HepG2 (cell line): ENCODE data around the gene TDG. TPM values are rescaled to one million over a fixed set of nuclear protein-coding genes. Genes with fewer than 3 reads are reported as not detected.

Experiments used
- BATF2 ChIP-seq: sonication (generic); formaldehyde crosslinking; IDR thresholded peaks from 2 replicates; pipeline ENCODE4 v1.8.0; 2022; ENCODE audit warnings: mild to moderate bottlenecking, missing genetic modification reagents, moderate library complexity
- BORCS8-MEF2B ChIP-seq: sonication (generic); formaldehyde crosslinking; IDR thresholded peaks from 2 replicates; pipeline ENCODE4 v1.8.0; 2022; ENCODE audit warnings: mild to moderate bottlenecking, missing genetic modification reagents
- GATAD2A ChIP-seq: IDR thresholded peaks from 2 replicates; pipeline ENCODE4 v1.6.1; 2016
- GLI4 ChIP-seq: sonication (generic); formaldehyde crosslinking; IDR thresholded peaks from 2 replicates; pipeline ENCODE4 v1.5.1; 2020; ENCODE audit warnings: missing genetic modification reagents, mild to moderate bottlenecking, moderate library complexity, borderline replicate concordance
- JUN ChIP-seq: sonication (generic); formaldehyde crosslinking; IDR thresholded peaks from 2 replicates; pipeline ENCODE4 v1.4.0; 2020; ENCODE audit warnings: mild to moderate bottlenecking, missing genetic modification reagents
- NFE2L1 ChIP-seq: sonication (generic); formaldehyde crosslinking; IDR thresholded peaks from 2 replicates; pipeline ENCODE4 v1.4.0; 2020; ENCODE audit warnings: missing genetic modification reagents, mild to moderate bottlenecking, borderline replicate concordance
- NR2F1 ChIP-seq, 2 experiments: fragments of 450-650 bp in 1 of 2; formaldehyde crosslinking in 1 of 2; IDR thresholded peaks; 2 replicates each; pipeline versions ENCODE4 v1.5.0 to v1.6.1; 2016 to 2020; ENCODE audit warnings: mild to moderate bottlenecking in 1 of 2, missing compliant biosample characterization in 1 of 2, missing genetic modification reagents in 1 of 2, moderate library complexity in 1 of 2
- ONECUT2 ChIP-seq: sonication (generic); formaldehyde crosslinking; IDR thresholded peaks from 2 replicates; pipeline ENCODE4 v1.4.0; 2020; ENCODE audit warnings: missing genetic modification reagents
- SIN3A ChIP-seq: IDR thresholded peaks from 2 replicates; pipeline ENCODE4 v1.6.1; 2011; ENCODE audit warnings: low read depth, mild to moderate bottlenecking, control low read depth, low read length, borderline replicate concordance
- SMAD9 ChIP-seq: sonication (generic); formaldehyde crosslinking; IDR thresholded peaks from 2 replicates; pipeline ENCODE4 v1.5.1; 2020; ENCODE audit warnings: mild to moderate bottlenecking, missing genetic modification reagents
- TBP ChIP-seq: sonication (generic); formaldehyde crosslinking; IDR thresholded peaks from 2 replicates; pipeline ENCODE4 v1.5.0; 2020; ENCODE audit warnings: missing genetic modification reagents
- TGIF2 ChIP-seq: IDR thresholded peaks from 2 replicates; pipeline ENCODE4 v1.6.1; 2016; ENCODE audit warnings: control low read depth, missing compliant biosample characterization
- ZBTB4 ChIP-seq: sonication (generic); formaldehyde crosslinking; IDR thresholded peaks from 2 replicates; pipeline ENCODE4 v1.4.0; 2020; ENCODE audit warnings: missing genetic modification reagents, mild to moderate bottlenecking, borderline replicate concordance
- ZBTB49 ChIP-seq: sonication (generic); formaldehyde crosslinking; IDR thresholded peaks from 2 replicates; pipeline ENCODE4 v1.4.0; 2020; ENCODE audit warnings: missing genetic modification reagents, borderline replicate concordance
- ZC3H4 ChIP-seq: sonication (generic); formaldehyde crosslinking; IDR thresholded peaks from 2 replicates; pipeline ENCODE4 v1.4.0; 2020; ENCODE audit warnings: missing genetic modification reagents, borderline replicate concordance
- ZFX ChIP-seq: sonication (generic); formaldehyde crosslinking; IDR thresholded peaks from 2 replicates; pipeline ENCODE4 v1.4.0; 2020; ENCODE audit warnings: mild to moderate bottlenecking, low read depth, missing genetic modification reagents, moderate library complexity
- ZNF274 ChIP-seq: sonication (generic); formaldehyde crosslinking; IDR thresholded peaks from 2 replicates; pipeline ENCODE4 v1.5.1; 2020; ENCODE audit warnings: mild to moderate bottlenecking, missing genetic modification reagents
- ZNF292 ChIP-seq: sonication (generic); formaldehyde crosslinking; IDR thresholded peaks from 2 replicates; pipeline ENCODE4 v1.8.1; 2022; ENCODE audit warnings: mild to moderate bottlenecking, low read depth, missing genetic modification reagents, borderline replicate concordance
- ZNF546 ChIP-seq: sonication (generic); formaldehyde crosslinking; conservative IDR thresholded peaks from 2 replicates; pipeline ENCODE4 v1.8.1; 2023; ENCODE audit warnings: mild to moderate bottlenecking, missing genetic modification reagents
- ZNF564 ChIP-seq: sonication (generic); formaldehyde crosslinking; IDR thresholded peaks from 2 replicates; pipeline ENCODE4 v1.8.1; 2023; ENCODE audit warnings: mild to moderate bottlenecking, missing genetic modification reagents
- ZNF616 ChIP-seq: sonication (generic); formaldehyde crosslinking; IDR thresholded peaks from 2 replicates; pipeline ENCODE4 v1.5.0; 2020; ENCODE audit warnings: low read depth, mild to moderate bottlenecking, missing genetic modification reagents
- ZNF644 ChIP-seq: IDR thresholded peaks from 2 replicates; pipeline ENCODE4 v1.6.1; 2016; ENCODE audit warnings: low read depth
- ZNF772 ChIP-seq: sonication (generic); formaldehyde crosslinking; IDR thresholded peaks from 2 replicates; pipeline ENCODE4 v1.5.0; 2020; ENCODE audit warnings: mild to moderate bottlenecking, missing genetic modification reagents
- ZSCAN9 ChIP-seq: IDR thresholded peaks from 2 replicates; pipeline ENCODE4 v1.6.1; 2016; ENCODE audit warnings: borderline replicate concordance
- polyA plus RNA-seq, 8 experiments: library from polyadenylated mRNA; depleted of rRNA in 3 of 8; stranded (reverse) in 7 of 8; unstranded in 1 of 8; fragments of >200 nt; fragmentation: Illumina TruSeq in 4 of 8; extraction: Trizol in 4 of 8; gene quantifications; 2 replicates each; pipeline versions ENCODE4 v1.2.1 to v1.2.3, GENCODE V29; 2011 to 2016; ENCODE audit warnings: low read depth in 4 of 8, missing spikeins in 1 of 8, mixed read lengths in 1 of 8; ENCODE audit not compliant: insufficient read depth in 1 of 8
- total RNA-seq, 5 experiments: library from RNA; depleted of rRNA; stranded (reverse); fragments of >200 nt; fragmentation: Illumina TruSeq; extraction: Trizol; gene quantifications; 2 replicates each; pipeline ENCODE4 v1.2.3, GENCODE V29; 2016; ENCODE audit warnings: low read depth in 1 of 5

TDG gene
- total and polyA plus RNA-seq, 2 of the 13 experiments (the other 11 are each of a cell fraction or from before 2014, with no cell fraction given): 14.2 to 19.5 TPM

GRCh38 chr12:103965590-103966504 lies at the start of gene TDG (continued):
- TF ChIP-seq BATF2 (CRISPR knock-in tag): peak; percentile 22; the same call in 1 of the 2 replicates
- TF ChIP-seq GLI4 (CRISPR knock-in tag): peak; percentile 92; the same call in 1 of the 2 replicates
- 0 out of 2 replicates have a peak, but pooled peaks have one; percentile 11 for TF ChIP-seq JUN (CRISPR knock-in tag)
- peak; percentile 71 for TF ChIP-seq ZNF772
- TF ChIP-seq TBP: no peak
- no peak for TF ChIP-seq ZSCAN9 (CRISPR knock-in tag)
- peak; percentile 83; the same call in 1 of the 2 replicates for TF ChIP-seq SIN3A
- no peak for TF ChIP-seq ZBTB4 (CRISPR knock-in tag)
- peak; percentile 92 for TF ChIP-seq ZNF274 (CRISPR knock-in tag)
- no peak for TF ChIP-seq ZNF292
- peak; percentile 11; the same call in 1 of the 2 replicates for TF ChIP-seq ONECUT2 (CRISPR knock-in tag)
- peak; percentile 87; the same call in 1 of the 2 replicates for TF ChIP-seq ZNF546 (CRISPR knock-in tag)
- no peak for TF ChIP-seq TGIF2
- TF ChIP-seq ZBTB49 (CRISPR knock-in tag): no peak
- TF ChIP-seq ZNF564 (CRISPR knock-in tag): peak; percentile 67; the same call in 1 of the 2 replicates
- no peak for TF ChIP-seq ZNF644 (CRISPR knock-in tag)
- TF ChIP-seq NR2F1 (CRISPR knock-in tag; IDR thresholded peaks at IDR 0.05): no peak
- peak; percentile 23; the same call in 1 of the 2 replicates for TF ChIP-seq GATAD2A (CRISPR knock-in tag)
- TF ChIP-seq ZNF616 (CRISPR knock-in tag): 0 out of 2 replicates have a peak, but pooled peaks have one; percentile 35
- TF ChIP-seq BORCS8-MEF2B (CRISPR knock-in tag): peak; percentile 82
- TF ChIP-seq ZC3H4 (CRISPR knock-in tag): no peak; the same call in 1 of the 2 replicates
- TF ChIP-seq ZFX (CRISPR knock-in tag): peak; percentile 98
- no peak; the same call in 1 of the 2 replicates for TF ChIP-seq SMAD9
- TF ChIP-seq NFE2L1: no peak
